Choroid plexus epithelial cell (primary cell): Measurements from ENCODE around the gene N4BP2L2.

Source experiments
- DNase-seq: peaks from one replicate; pipeline ENCODE4 v3.0.0-alpha.2; 2010; ENCODE audit warnings: low read depth
- H3K4me3 ChIP-seq: 2 replicates; pipeline ENCODE4 v1.5.1; 2011; ENCODE audit warnings: low read depth, mild to moderate bottlenecking, control low read depth, low read length, moderate library complexity
- TF ChIP-seq, protein P1 (sequence below): conservative IDR thresholded peaks from 2 replicates; pipeline ENCODE4 v1.5.1; 2011; ENCODE audit warnings: low read depth, mild to moderate bottlenecking, control low read depth, inconsistent platforms, low read length, moderate library complexity

N4BP2L2 gene

DNA sequence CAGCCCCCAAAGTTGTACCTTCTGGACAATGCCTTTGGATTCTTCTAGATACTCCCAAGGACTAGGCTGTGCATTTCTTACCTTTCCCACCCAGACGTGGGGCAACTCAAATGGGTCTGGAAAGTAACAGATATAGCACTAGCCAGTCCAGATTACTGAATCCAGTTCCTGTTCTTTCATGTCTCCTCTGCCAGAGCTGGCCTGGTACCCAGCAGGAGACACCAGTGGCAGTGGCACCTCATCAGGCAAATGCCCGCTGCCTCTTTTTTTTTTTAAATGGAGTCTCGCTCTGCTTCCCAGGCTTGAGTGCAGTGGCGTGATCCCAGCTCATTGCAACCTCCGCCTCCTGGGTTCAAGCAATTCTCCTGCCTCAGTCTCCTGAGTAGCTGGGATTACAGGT, 43.2 kb downstream of the N4BP2L2 start:
- no peak overlapping the region for H3K4me3 ChIP-seq
- TF ChIP-seq, protein P1, sequence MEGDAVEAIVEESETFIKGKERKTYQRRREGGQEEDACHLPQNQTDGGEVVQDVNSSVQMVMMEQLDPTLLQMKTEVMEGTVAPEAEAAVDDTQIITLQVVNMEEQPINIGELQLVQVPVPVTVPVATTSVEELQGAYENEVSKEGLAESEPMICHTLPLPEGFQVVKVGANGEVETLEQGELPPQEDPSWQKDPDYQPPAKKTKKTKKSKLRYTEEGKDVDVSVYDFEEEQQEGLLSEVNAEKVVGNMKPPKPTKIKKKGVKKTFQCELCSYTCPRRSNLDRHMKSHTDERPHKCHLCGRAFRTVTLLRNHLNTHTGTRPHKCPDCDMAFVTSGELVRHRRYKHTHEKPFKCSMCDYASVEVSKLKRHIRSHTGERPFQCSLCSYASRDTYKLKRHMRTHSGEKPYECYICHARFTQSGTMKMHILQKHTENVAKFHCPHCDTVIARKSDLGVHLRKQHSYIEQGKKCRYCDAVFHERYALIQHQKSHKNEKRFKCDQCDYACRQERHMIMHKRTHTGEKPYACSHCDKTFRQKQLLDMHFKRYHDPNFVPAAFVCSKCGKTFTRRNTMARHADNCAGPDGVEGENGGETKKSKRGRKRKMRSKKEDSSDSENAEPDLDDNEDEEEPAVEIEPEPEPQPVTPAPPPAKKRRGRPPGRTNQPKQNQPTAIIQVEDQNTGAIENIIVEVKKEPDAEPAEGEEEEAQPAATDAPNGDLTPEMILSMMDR, result no peak
- no peak for DNase-seq

DNA sequence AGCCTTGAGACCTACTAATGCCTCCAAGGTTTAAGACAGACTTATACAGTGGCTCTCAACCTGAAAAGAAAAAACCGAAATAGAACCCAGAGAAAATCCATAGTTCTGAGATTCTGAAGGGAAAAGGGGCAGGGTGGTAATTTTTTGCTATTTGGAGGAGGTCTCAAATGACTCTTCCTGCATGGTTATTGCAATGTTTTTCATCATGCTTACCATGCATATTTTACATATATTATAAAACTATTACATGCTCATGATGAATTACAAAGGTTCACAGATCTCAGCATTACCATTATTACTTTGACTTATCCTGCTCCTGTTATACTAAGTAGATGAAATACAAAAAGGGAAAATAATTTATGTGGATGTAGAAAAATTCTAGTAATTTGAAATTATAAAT, 47.6 kb downstream of the N4BP2L2 start:
- no peak for DNase-seq
- H3K4me3 ChIP-seq, result no peak overlapping the region
- TF ChIP-seq, protein P1, result no peak

DNA sequence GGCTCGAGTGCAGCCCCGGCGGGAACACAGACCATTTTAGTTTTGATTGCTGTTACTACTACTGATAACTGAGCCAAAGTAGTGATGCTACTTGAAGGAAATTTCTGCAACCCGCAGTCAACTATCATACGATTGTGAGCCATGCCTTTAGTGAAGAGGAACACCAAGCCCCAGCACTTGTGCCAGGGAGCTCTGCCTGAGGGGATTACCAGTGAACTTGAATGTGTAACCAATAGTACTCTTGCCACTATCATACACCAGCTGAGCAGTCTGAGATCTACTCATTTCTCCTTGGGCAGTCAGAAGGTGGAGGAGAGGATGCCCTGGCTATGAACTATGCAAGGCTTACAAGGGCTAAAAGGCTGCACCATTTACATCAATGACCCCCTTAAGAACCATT, 61.7 kb downstream of the N4BP2L2 start:
- H3K4me3 ChIP-seq, result no peak overlapping the region
- TF ChIP-seq, protein P1, result no peak
- no peak for DNase-seq

DNA sequence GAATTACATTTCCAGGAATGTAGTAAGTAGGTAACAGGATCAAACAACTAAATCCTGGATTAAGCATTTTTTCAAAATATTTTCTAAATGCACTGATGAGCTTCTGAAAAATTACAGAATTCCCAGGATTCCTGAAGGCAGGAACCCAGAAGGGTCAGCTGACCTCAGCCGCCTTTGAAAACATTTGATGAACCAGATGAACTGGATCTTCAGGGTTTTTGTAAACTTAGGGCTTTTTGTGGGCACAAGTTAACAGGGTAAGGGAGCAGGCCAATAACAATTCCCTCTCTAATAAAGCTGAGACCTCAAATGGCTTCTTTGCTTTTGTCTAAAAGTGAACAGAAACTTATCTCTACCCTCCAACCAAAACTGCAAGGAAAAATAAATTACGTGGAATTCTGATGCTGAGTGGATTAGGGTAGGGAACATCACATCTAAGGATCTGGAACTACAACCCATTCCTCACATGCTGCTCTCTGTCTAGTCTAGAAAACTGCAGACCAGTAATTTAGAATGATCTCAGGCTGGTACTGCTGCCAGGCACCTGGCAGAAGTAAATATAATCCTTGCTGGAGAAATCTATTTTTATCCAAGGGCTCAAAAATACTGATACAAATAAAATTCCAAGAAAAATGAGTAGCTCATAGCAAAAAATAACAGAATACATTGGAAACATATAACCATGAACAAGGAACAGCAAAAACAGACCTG, 62.4 kb downstream of the N4BP2L2 start:
- TF ChIP-seq, protein P1, result no peak
- H3K4me3 ChIP-seq, result no peak overlapping the region
- no peak for DNase-seq

DNA sequence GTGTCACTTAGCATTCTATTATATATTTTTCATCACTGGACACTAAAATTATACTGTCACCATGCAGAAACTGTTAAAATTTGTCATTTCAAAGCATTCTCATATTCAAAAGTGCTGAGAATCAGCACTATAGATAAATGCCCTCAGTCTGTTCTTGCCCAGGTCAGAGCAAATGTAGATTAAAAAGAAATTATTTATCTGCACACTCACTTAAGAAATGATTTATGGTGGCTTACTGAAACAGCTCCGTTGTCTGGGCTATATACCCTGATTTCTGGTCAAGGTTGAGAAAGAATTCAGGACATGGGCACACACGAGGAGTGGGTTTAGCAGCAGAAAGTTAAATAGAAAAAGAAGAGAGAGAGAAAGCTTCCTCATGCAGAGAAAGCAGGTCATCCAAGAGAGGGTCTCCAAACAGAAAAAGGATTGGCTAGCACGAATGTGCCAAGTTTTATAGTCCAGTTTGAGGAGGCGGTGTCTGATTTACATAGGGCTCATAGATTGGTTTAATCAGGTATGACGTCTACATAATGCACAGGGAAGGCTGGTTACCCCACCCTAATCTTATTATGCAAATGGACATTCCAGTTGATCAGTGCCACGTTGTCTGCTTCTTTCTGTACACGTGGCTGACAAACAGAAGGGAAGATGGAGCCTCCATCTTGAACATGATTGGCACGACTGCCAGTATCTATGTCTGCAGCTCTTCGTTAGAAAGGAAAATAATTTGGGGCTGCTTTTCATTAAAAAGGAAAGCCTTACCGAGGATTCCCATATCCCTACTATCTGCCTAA, 63.4 kb downstream of the N4BP2L2 start:
- DNase-seq, result no peak
- TF ChIP-seq, protein P1, result no peak
- H3K4me3 ChIP-seq, result no peak overlapping the region

DNA sequence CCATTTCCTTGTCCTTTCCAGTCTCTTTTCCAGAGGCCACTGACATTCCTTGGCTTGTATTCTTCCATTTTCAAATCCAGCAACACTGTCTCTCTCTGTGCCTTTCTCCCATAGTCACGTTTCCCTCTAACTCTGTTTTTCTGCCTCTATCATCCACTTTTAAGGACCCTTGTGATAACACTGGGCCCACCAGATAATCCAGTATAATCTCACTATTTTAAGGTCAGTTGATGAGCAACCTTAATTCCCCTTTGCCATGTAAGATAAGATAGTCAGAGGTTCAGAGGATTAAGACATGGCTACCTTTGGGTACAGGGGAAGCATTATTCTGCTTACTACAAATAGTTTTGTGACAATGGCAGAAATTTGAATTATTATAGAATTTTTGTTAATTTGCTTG, 64.9 kb downstream of the N4BP2L2 start:
- TF ChIP-seq, protein P1, result no peak
- H3K4me3 ChIP-seq, result no peak overlapping the region
- no peak for DNase-seq

DNA sequence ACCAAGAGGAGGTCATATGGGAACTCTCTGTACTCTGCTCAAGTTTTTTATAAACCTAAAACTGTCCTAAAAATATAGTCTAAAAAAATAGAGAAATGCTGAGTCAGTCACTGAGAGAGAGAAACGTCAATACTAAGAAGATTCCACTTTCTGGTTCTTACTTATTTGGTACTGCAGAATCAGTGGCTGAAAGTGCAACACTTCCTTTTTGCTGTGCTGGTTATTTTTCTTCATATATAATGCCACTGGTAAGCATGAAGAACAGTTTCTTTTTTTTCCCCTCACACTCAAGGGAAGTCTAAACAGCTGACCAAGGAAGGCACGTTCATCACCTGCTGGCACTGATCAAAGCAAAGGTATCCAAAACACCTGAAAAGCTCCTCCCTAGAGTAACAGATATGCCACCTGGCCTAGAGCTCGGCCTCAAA, 66.4 kb downstream of the N4BP2L2 start:
- peak; percentile 33 for DNase-seq
- TF ChIP-seq, protein P1, result no peak
- no peak overlapping the region for H3K4me3 ChIP-seq
